Measurements from ENCODE around the gene CNFN.

The CNFN gene

GRCh38 chr19:42356686-42357085 lies 33.4 kb downstream of the CNFN start:
- DNase-seq (ENCODE audit: extremely low read depth, low read depth), result no peak
- TF ChIP-seq, protein P1, sequence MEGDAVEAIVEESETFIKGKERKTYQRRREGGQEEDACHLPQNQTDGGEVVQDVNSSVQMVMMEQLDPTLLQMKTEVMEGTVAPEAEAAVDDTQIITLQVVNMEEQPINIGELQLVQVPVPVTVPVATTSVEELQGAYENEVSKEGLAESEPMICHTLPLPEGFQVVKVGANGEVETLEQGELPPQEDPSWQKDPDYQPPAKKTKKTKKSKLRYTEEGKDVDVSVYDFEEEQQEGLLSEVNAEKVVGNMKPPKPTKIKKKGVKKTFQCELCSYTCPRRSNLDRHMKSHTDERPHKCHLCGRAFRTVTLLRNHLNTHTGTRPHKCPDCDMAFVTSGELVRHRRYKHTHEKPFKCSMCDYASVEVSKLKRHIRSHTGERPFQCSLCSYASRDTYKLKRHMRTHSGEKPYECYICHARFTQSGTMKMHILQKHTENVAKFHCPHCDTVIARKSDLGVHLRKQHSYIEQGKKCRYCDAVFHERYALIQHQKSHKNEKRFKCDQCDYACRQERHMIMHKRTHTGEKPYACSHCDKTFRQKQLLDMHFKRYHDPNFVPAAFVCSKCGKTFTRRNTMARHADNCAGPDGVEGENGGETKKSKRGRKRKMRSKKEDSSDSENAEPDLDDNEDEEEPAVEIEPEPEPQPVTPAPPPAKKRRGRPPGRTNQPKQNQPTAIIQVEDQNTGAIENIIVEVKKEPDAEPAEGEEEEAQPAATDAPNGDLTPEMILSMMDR (IDR thresholded peaks at IDR 0.05; ENCODE audit: low read depth, low read length), result no peak

GRCh38 chr19:42355896-42356295 lies 34.2 kb downstream of the CNFN start:
- TF ChIP-seq, protein P1 (IDR thresholded peaks at IDR 0.05; ENCODE audit: low read depth, low read length), result no peak

DNA sequence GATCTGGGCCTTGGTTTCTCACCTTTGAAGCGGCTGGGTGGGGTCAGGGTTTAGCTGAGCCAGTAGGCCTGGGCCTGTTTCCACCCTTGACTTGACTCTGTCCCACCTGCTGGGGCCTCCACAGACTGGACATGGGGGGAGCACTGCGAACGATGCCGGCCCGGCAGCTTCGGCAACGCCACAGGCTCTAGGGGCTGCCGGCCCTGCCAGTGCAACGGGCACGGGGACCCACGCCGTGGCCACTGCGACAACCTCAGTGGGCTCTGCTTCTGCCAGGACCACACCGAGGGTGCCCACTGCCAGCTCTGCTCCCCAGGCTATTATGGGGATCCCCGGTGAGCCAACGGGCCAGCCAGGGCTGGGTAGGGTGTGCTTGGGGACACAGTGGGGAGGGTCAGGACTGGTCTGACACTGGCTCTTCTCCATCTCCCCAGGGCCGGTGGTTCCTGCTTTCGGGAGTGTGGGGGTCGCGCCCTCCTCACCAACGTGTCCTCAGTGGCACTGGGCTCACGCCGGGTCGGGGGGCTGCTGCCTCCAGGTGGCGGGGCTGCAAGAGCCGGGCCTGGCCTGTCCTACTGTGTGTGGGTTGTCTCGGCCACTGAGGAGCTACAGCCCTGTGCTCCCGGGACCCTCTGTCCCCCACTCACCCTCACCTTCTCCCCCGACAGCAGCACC lies 36.6 kb downstream of the CNFN start:
- TF ChIP-seq, protein P1 (IDR thresholded peaks at IDR 0.05; ENCODE audit: low read depth, low read length), result no peak
- DNase-seq (ENCODE audit: extremely low read depth, low read depth), result no peak

More at GRCh38 chr19:42355896-42356295, 34.2 kb downstream of the CNFN start:
- DNase-seq (ENCODE audit: extremely low read depth, low read depth), result no peak

GRCh38 chr19:42352301-42353259 lies 37.5 kb downstream of the CNFN start:
- no peak for DNase-seq (ENCODE audit: extremely low read depth, low read depth)
- TF ChIP-seq, protein P1 (IDR thresholded peaks at IDR 0.05; ENCODE audit: low read depth, low read length), result no peak

DNA sequence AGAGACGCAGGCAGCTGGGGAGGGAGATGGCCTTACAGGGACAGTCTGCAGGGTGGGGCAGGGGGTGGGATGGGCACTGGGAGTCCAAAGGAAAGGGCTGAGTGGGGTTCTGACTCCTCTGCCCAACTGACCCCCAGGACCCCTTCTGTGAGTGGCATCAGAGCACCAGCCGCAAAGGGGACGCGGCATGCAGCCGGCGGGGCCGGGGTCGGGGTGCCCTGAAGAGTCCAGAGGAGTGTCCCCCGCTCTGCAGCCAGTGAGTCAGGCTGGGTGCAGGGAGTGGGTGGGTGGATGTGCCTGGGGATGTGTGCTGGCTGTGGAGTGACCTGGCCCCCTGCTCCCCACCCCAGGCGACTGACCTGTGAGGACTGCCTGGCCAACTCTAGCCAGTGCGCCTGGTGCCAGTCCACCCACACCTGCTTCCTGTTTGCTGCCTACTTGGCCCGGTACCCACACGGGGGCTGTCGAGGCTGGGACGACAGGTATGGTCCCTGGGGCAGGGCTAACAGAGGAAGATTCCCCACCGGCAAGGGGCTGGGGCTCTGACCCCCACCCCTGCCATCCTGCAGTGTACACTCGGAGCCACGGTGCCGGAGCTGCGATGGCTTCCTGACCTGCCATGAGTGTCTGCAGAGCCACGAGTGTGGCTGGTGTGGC lies 38.9 kb downstream of the CNFN start:
- TF ChIP-seq, protein P1 (IDR thresholded peaks at IDR 0.05; ENCODE audit: low read depth, low read length), result no peak
- no peak for DNase-seq (ENCODE audit: extremely low read depth, low read depth)

DNA sequence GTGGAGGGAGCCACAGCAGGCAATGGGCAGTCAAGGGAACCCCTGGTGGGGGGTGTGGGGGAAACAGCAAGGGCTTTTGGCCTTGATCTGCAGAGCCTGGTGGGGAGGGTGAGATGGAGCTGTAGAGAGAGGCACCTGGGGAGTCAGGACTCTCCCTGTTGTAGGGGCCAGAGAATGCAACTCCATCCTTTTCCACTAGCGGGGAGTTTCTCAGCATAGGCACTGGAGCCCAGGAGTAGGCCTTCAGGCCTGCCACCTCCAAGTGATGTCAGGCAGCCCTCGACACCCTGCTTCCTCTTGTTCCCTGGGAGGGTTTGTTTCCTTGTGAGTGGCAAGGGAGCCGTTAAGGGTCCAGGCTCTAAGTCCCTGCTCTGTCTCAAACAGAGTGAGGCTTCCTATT lies 39.7 kb downstream of the CNFN start:
- TF ChIP-seq, protein P1 (IDR thresholded peaks at IDR 0.05; ENCODE audit: low read depth, low read length), result no peak
- no peak for DNase-seq (ENCODE audit: extremely low read depth, low read depth)
